ENCODE data around the gene MLLT3. TPM values are rescaled to one million over a fixed set of nuclear protein-coding genes. Genes with fewer than 3 reads are reported as not detected.
"Not testable (repeated sequence)": the region's sequence is repeated elsewhere in the genome, so short reads cannot be mapped to it uniquely, and the experiment has no call there.

Gene MLLT3
- polyA plus RNA-seq (2013, experiment 1 of 2; ENCODE audit: insufficient read length) = 11.0 TPM
- polyA plus RNA-seq (2013, experiment 2 of 2; ENCODE audit: insufficient read length) = 19.8 TPM

GRCh38 chr9:20622330-20623020 is at the start of gene MLLT3:
MLLT3 (minus strand) TSS chr9:20622499.
- DNase-seq = peak; percentile 95

GRCh38 chr9:20671635-20672034 is 49.3 kb upstream of the MLLT3 start:
- DNase-seq = no peak

- no peak for DNase-seq
These were observed 48.1 kb upstream of the MLLT3 start for GRCh38 chr9:20670395-20670794.

GRCh38 chr9:20664501-20664900 is 42.2 kb upstream of the MLLT3 start:
- no peak for DNase-seq

- DNase-seq = no peak
These were observed 40.8 kb upstream of the MLLT3 start for GRCh38 chr9:20663133-20663532.

- no peak for DNase-seq
These were observed 39.9 kb upstream of the MLLT3 start for GRCh38 chr9:20662156-20662555.

- DNase-seq = no peak
These were observed 37.2 kb upstream of the MLLT3 start for GRCh38 chr9:20659474-20659967.

GRCh38 chr9:20658677-20659473 is 36.6 kb upstream of the MLLT3 start:
- DNase-seq = peak; percentile 6

GRCh38 chr9:20658246-20658667 is 36.0 kb upstream of the MLLT3 start:
- DNase-seq = not testable (repeated sequence)

GRCh38 chr9:20651939-20652338 is 29.6 kb upstream of the MLLT3 start:
- DNase-seq = no peak

GRCh38 chr9:20650750-20651299 is 28.5 kb upstream of the MLLT3 start:
- no peak for DNase-seq

GRCh38 chr9:20650313-20650712 is 28.0 kb upstream of the MLLT3 start:
- no peak for DNase-seq

- peak; percentile 25 for DNase-seq
These were observed 27.1 kb upstream of the MLLT3 start for GRCh38 chr9:20649381-20649780.

- DNase-seq = no peak
These were observed 24.4 kb upstream of the MLLT3 start for GRCh38 chr9:20646656-20647055.

GRCh38 chr9:20643660-20644059 is 21.4 kb upstream of the MLLT3 start:
- DNase-seq = no peak

GRCh38 chr9:20642045-20642444 is 19.7 kb upstream of the MLLT3 start:
- DNase-seq = no peak

GRCh38 chr9:20640331-20641187 is 18.3 kb upstream of the MLLT3 start:
- DNase-seq = no peak

GRCh38 chr9:20636888-20637440 is 14.7 kb upstream of the MLLT3 start:
- DNase-seq = no peak

- DNase-seq = no peak
These were observed 12.6 kb upstream of the MLLT3 start for GRCh38 chr9:20634895-20635294.

- no peak for DNase-seq
These were observed 10.4 kb upstream of the MLLT3 start for GRCh38 chr9:20632705-20633104.

GRCh38 chr9:20630241-20630943 is 8.1 kb upstream of the MLLT3 start:
- peak; percentile 50 for DNase-seq

Measured in fibroblast of skin of back (primary cell).